ENCODE measurements around the gene LEPROT.
"Not testable (repeated sequence)": the region's sequence is repeated elsewhere in the genome, so short reads cannot be mapped to it uniquely, and the experiment has no call there.

LEPROT gene

DNA sequence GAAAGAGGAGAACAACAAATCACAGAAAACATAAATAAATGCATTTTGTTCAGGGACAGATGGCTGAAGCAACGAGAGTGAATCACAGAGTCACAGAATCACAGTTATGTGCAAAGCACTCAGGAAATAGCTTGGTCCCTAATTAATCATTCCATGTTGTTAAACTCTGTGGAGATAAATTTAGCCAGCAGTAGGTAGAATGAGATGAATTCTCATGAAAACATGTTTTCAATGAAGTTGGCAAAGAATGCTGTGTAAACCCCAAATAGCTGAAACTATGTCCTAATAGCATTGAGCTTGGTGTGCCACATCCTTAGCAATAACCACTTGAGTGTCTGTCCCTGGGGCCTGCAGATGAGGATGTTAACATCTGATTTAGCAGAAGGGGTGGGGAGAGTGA is 20.4 kb downstream of the LEPROT start:
- no peak for DNase-seq

DNA sequence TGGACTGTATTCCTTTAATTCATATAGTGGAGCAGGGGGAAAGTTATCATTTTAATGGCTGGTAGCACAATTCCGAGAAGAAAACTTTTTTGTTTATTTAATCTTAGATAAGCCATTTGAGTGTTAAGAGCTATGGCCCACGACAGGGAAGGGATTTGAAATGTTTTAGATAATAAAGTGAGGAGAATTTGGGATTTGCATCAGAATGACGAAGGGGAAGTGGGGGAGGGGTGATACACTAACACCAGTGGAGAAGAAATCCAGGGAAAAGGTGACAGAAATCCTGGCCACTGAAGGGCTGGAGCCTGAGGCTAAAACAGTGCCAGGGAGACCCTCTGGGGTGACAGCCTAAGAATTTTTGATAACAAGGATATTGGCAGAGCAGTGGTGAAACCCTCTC is 21.0 kb downstream of the LEPROT start:
- no peak for DNase-seq

DNA sequence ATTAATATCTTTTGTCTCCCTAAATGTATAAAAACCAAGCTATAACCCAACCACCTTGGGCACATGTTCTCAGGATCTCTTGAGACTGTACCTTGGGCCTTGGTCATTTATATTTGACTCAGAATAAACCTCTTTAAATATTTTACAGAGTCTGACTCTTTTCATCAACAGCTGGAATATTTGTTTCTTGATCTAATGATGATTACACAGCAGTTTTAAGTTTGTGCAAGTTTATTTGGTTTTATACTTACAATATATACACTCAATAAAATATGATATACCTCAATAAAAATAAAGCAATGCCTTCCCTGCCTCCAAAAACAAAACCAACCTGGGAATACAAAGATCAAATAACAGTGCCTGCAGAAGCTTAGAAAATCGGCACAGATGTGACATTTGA is 22.0 kb downstream of the LEPROT start:
- no peak for DNase-seq

DNA sequence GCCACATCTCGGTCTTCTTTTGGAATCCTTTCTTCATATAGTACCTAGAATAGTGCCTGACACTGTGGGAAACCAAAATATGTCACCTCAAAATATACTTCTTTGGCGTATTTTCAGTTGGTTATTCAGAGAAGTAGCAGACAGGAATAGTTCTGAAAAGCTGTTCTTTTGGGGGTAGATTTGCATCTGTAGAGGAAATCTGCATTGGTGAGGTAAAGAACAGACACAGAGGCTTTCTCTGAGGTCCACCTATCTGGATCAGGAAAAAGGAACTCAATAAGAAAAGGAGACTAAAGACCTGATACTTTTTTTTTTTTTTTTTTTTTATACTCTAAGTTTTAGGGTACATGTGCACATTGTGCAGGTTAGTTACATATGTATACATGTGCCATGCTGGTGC is 23.2 kb downstream of the LEPROT start:
- no peak for DNase-seq

DNA sequence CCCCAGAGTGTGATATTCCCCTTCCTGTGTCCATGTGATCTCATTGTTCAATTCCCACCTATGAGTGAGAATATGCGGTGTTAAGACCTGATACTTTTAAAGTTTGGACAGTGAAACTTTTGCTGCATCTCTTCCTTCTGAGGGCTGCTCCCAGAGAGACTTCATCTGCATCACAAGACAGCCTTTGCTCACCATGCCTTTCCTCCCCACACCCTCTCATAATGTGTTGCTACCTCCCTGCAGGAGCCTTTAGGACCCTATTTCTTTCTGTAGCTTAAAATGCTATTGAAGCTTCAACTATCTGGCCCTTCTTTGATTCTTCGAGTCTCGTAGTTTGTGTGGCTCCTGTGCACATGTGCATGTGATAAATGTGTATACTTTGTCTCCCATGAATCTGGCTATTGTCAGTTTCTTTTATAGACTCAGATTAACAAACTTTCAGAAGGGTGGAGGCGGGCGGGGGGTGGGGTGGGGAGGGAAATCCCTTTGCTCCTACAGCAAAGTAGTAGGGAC is 23.7 kb downstream of the LEPROT start:
- no peak for DNase-seq

DNA sequence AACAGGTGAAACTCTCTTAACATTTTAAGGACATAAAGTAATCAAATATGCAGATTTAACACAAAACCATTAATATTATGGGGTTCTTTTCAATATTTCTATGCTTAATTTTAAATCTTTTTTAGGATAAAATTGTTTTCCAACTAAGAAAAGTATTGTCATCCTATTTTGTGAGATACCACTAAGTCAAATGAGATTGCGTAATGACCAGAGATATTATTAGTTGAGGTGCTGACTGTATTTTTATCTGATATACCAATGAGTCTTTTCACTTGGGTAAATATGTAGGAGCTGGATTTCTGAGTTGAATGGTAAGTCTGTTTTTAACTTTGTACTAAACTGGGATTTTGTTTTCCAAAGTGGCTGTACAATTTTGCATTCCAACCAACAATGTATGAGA is 25.4 kb downstream of the LEPROT start:
- no peak for DNase-seq

DNA sequence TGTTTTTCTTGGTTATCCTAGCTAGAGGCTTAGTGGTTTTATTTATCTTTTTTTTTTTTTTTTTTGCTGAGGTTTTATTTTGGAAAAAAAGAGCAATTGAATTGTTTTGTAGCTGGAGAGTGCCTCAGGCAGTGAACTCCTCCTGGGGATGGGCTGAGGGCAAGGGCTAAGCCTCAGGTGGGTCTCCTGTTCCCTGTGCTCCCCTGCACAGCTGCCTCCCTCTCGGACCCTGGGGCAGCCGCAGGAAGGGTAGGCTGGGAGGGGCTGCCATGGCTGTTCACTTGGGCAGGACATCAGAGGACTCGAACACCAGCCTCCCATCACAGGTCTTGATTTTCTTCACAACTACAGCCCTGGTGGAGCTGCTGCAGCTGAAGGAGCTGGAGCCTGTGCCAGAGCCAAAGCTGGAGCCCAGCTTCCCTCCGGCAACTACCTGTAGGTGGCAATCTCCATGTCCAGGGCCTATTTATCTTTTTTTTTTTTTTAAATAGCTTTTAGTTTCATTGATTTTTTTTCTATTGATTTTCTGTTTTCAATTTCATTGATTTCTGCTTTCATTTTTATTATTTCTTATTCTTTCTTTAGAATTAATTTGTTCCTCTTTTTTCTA is 28.9 kb downstream of the LEPROT start:
- no peak for DNase-seq

DNA sequence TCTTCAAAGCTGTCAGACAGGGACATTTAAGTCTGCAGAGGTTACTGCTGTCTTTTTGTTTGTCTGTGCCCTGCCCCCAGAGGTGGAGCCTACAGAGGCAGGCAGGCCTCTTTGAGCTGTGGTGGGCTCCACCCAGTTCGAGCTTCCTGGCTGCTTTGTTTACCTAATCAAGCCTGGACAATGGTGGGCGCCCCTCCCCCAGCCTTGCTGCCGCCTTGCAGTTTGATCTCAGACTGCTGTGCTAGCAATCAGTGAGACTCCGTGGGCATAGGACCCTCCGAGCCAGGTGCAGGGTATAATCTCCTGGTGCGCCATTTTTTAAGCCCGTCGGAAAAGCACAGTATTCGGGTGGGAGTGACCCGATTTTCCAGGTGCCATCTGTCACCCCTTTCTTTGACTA is 35.2 kb downstream of the LEPROT start:
- DNase-seq, result not testable (repeated sequence)

DNA sequence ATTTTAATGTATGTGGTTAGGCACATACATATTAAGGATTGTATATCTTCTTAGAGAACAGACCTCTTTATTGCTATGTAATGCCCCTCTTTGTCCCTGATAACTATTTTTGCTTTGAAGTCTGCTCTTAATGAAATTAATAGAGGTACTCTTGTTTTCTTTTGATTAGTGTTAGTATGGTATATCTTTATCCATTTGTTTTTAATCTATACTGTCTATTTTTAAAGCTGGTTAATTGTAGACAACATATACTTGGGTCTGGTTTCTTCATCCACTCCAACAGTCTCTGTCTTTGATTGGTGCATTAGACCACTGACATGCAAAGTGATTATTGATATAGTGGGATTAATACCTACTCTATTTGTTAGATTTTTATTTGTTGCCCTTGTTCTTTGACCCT is 36.0 kb downstream of the LEPROT start:
- no peak for DNase-seq

DNA sequence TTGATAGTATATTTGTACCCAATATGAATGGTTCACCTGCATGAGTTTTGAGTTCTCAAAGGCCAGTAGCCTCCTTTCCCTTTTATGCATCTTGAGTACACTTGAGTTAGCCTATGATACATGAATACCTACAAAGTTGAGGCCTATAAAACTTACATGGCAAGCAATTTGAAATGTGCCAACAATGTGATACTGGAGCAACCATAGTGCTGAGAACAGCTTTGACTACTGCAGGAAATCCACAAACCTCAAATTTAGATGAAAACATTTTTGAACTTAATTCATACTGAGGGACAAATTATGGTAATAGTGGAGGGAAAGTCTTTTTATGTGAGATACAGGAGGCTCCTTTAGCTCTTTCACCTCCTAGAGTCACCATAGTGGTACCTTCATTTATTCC is 37.4 kb downstream of the LEPROT start:
- no peak for DNase-seq

DNA sequence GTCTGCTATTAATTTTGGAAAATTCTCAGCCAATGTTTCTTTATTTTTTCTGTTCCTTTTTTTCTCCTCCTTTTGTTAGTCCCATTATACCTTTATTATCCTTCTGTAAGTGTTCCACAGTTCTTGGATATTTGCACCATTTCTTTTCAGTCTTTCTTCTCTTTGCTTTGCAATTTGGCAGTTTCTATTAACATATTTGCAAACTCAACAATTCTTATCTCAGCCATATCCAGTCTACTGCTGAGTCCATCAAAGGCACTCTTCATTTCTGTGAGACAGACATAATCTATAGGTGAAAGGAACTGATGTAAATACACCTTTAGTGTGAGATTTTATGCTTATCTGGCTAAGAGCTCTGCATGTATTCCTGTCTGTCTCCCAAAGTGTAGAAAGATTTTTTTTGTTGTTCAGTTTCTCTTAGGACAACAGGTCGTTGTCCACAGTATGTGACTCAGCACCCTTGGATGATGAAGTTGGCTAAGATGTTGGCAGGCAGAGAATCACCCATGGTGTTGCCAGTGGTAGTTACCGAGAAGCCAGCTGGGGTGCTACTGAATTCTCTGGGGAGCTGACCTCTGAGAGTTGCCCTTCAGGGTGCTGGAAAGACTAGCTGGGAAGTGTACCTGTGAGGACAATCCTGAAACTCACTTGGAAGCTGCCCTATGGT is 38.4 kb downstream of the LEPROT start:
- no peak for DNase-seq

DNA sequence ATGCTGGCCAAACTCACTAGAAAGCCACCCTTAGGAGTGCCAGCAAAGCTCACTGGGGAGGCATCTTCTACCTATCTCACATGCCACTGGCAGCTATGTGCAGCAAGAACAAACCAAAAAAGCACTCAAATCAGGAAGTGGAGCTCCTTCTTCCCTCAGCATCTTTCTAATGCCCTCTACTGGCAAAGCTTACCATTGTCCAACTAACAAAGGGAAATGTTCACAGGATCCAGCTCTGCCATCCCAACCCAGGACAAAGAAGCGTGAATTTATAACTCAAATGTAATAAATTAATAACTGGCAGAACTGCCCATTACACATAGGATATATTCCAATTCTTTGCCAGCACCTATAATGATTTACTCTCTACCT is 38.9 kb downstream of the LEPROT start:
- DNase-seq, result no peak

DNA sequence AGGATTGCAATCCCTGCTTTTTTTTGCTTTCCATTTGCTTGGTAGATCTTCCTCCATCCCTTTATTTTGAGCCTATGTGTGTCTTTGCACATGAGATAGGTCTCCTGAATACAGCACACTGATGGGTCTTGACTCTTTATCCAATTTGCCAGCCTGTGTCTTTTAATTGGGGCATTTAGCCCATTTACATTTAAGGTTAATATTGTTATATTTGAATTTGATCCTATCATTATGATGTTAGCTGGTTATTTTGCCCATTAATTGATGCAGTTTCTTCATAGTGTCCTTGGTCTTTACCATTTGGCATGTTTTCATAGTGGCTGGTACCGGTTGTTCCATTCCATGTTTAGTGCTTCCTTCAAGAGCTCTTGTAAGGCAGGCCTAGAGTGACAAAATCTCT is 45.4 kb downstream of the LEPROT start:
- DNase-seq, result not testable (repeated sequence)

DNA sequence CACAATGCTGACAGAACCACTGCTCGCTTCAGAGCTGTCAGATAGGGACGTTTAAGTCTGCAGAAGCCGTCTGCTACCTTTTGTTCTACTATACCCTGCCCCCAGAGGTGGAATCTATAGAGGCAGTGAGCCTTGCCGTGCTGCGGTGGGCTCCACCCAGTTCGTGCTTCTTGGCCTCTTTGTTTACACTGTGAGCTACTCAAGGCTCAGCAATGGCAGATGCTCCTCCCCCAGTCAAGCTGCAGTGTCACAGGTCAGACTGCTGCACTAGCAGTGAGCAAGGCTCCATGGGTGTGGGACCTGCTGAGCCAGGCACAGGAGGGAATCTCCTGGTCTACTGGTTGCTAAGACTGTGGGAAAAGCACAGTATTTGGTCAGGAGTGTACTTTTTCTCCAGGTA is 47.1 kb downstream of the LEPROT start:
- no peak for DNase-seq

DNA sequence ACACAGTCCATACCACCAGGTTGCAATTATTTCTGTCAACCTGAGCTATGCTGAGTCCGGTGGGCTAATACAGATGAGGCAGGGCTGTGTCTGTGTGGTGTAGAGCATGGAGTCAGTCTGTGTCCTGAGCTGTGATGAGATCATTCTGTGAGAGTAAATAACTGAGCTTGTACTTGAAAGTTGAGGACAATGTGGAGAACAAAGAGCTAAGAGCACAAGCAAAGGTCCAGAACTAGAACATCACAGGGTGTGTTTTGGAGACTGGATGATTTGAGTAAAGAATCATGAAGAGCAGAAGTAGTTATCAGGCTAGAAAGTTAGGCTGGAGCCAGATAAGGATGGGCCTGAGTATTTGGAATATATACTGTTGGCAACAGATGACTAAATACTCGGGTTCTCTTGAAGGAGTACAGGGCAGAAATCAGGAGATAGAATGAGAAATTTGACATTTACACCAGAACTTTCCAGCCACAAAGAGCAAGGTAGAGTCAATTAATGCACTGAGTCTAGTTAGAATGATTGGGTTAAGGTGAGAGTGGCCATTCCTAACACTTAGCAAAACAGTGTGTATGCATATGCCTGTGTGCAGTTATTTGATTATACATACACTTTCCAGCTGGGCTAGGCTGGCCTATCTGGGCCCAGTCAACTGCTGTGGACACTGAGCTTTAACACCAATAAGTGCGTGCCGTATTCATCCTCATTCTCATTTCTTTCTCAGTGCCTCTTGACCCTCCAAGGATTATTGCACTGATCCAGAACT is 48.8 kb downstream of the LEPROT start:
- no peak for DNase-seq

DNA sequence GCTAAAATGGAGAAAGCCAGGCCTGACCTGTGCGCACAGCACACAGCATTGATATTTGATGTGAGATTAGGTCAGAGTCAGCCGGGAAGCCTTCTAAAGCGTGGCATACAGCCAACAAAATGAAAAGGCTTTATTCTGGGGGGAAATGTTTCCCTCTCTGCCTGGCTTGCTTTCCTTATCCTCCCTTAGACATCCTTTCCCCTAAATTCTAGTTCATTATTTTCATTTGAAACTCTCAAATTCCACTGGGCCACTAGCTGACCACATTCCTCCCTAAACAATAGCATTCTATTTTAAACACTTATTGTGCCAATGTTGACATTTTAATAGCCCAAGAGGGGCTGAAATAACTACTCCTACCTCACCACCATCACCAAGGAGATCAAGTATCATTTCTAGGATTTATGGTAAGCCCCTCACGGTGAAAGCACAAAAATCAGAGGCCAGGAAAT is 49.4 kb downstream of the LEPROT start:
- no peak for DNase-seq

DNA sequence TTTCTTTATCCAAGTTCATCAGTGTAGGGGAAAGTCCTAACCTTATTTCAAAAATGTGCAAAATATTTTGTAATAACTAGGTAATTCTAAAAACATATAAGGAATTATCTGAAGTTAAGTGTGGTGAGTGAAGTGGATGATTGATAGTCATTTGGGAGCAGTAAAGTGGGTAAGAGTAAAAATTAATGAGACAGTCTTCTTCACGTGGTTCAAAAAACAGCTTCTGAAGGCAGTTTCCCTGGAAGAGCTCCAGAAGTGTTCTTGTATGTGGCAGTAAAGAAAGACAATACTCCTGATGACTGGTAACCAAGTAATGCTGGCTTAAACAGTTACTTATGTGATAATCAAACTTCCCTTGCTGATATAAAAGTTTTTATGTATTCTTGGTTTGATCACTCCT is 50.3 kb downstream of the LEPROT start:
- DNase-seq, result no peak

DNA sequence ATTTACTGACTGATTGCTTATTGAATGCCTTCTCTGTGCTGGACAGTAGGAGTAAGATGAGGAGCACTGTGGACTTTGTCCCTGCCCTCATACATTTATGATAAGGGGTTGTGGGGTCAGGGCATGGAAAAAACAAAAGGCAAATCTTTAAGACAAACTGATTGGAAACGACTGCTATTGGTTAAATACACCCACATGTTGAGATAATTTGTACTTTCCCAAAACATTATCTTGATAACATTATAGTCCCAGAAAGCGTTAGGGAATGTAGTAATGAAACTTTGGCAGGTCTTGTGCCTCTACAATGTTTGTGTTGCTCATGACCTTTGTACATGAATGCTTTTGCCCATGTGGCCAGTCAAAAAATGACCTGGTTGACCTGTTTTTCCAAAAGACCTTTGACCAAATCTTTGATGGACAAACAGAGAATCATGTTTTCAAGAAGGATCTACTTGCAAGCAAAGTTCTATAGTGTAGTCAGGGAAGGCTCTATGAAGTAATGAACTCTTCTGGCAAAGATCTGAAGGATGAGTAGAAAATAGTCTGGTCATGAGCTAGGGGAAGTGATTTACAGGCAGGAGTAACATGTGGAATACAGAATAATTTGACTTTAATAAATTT is 50.9 kb downstream of the LEPROT start:
- no peak for DNase-seq

DNA sequence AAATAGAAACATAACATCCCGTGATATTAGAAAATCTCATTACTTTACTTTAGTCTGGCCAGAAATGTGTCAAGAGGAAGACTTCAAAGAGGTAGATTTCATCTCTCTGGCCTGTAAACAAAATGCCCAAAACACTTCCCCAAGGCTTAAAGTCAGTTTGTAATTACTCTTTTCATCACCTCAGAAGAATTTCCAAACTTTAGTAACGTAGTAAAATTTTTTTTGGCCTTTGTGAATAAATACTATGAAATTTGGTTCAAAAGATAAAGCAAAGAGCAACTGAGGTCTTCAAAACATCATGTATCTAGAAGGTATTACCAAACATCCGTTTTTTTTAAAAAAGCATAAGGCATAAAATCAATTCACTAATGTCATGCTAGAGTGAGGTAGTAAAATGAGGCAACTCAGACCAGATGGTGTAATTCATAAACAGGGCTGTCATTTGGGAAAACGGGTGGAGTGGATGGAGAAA is 51.4 kb downstream of the LEPROT start:
- DNase-seq, result peak; percentile 58

DNA sequence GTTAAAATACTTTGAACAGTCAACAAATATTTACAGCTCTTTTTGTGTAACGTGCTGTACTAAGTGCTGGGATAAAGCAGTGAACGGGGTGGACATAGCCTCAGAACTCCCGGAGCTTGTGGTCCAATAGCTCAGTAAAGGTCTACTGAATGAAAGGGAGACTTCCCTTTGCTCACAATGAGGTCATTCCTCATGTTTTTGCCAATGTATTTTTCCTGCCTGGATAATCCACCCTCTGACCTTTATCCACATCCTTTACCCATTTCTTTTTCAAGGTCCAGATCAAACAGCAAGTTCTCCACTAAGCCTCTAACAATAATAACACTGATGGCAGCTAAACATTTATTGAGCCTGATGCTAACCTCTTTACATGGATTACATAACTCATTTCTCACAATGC is 55.9 kb downstream of the LEPROT start:
- DNase-seq, result no peak

DNA sequence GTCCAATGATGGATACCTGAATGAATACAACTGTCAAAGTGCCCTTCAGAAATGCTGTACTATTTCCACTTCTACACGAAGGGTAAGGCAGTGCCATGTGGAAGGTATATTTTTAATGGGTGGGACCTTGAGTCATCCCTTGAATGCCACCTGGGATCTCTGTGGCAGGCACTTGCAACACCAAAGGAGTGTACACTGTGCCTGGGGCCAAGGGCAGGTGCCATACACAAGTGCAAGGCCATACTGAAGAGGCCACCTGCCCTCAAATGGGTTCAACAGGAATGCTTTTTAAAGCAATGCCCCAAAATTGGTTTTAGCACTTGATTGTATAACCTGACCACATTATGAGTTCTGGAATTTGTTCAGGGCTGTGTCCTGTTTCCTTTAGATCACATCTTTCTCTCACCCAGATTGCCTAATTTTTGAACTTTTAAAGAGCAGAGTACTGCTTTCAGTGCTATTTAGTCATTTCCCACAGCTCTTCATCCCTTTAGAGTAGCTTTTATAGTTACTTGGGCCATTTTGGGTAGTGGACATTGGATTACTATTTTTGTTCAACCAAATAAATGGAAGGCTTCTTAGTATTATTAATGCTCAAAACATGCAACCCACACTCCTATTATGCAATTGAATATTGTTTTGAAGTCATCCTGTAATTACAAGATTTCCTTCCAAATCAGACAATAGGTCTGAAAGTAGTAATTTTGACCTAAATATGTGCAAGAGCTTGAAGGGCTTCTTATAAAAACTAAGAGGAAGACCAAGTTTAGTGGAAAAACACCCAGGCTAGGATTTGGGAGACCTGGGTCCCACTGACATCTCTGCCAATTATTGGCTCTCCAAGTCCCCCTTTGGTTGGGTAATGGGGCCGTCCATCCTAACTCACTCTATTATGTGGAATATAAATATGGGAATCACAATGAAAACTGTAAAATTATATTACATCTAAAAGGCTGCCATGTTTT is 57.2 kb downstream of the LEPROT start:
- DNase-seq, result no peak

DNA sequence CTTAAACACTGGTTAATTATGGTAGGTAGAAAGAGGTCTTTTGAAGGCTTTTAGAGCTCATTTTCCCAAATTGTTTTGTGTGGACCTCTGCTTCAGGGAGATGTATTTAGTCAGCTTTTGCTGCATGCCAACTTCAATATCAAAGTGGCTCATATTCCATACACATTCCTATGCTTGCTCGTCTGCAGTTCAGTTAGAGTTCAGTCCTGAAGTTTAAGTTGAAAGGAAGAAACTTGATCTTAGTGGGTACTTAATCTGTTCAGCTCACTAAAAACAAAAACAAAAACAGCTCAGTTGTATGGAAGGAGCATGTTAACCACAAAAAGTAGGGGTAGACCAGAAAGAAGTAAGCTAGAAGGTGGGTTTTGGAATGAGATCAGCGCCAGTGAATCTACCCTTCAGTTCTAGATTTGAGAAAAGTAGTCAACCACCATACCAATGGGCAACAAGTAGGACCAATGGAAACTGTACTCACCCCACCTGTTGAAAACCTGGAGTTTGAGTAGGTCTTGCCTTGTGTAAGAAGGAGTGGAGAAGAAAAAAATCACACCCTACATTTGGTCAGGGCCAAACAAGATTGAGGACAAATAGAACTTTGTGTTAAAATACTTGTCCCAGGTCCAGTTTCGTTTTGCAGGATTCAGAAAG is 58.0 kb downstream of the LEPROT start:
- no peak for DNase-seq
